HepG2 (cell line): Measurements from ENCODE around the gene F7. TPM values are rescaled to one million over a fixed set of nuclear protein-coding genes. Genes with fewer than 3 reads are reported as not detected.

Source experiments
- ATAC-seq: fragments of 200-7000 bp; cut with Tn5 transposase; 3 replicates; pipeline ENCODE4 v1.9.1; 2020; ENCODE audit warnings: mild to moderate bottlenecking, moderate library complexity
- BruUV-seq: library from RNA; stranded (reverse); fragments of 400-500 nt; replicated peaks from 2 replicates; lab custom pipeline; 2021; lab: Mats Ljungman, UMichigan
- CTCF ChIA-PET: fragments of 300-600 bp; formaldehyde crosslinking; extraction: SDS; loops from one replicate; lab custom pipeline; 2021; ENCODE audit warnings: low total read pairs, inconsistent platforms, low intra/inter-chr PET ratio; lab: Yijun Ruan, JAX
- POLR2A ChIA-PET: fragments of 350-600 bp; sonication (Branson Sonifier 250); formaldehyde crosslinking; loops from one replicate; lab custom pipeline; 2020; ENCODE audit warnings: antibody characterized with exemption, inconsistent platforms; lab: Yijun Ruan, JAX
- DNase-seq: peaks from one replicate; pipeline ENCODE4 v3.0.0-alpha.2; 2015; ENCODE audit warnings: low spot score
- FAIRE-seq: peaks from 3 replicates; lab custom pipeline; 2011; peaks lifted over from hg19 to GRCh38; lab: Jason Lieb, UNC
- H2AFZ ChIP-seq: one replicate; pipeline ENCODE4 v1.6.1; 2011; ENCODE audit warnings: low read length, inconsistent platforms
- H3K27ac ChIP-seq: fragments of 300-600 bp; 3 replicates; pipeline ENCODE4 v1.8.0; 2011; ENCODE audit warnings: mixed run types, mild to moderate bottlenecking, mixed read lengths, low read length, inconsistent platforms; ENCODE audit not compliant: insufficient read depth; ENCODE audit errors: extremely low read length
- H3K27me3 ChIP-seq, 2 experiments: fragments of 200-600 bp in 1 of 2; 2 replicates in 1 of 2; 3 replicates in 1 of 2; pipeline versions ENCODE4 v1.6.0 to v1.8.0; 2011; ENCODE audit warnings: low read length in 2 of 2, mild to moderate bottlenecking in 2 of 2, moderate library complexity in 2 of 2, inconsistent platforms in 1 of 2; ENCODE audit not compliant: insufficient read depth in 2 of 2, control insufficient read depth in 1 of 2
- H3K36me3 ChIP-seq, 2 experiments: fragments of 200-600 bp in 1 of 2; replicated peaks in 1 of 2; 2 replicates in 1 of 2; 3 replicates in 1 of 2; pipeline versions ENCODE4 v1.5.1 to v1.8.0; 2011; ENCODE audit warnings: low read length in 2 of 2, inconsistent platforms in 1 of 2; ENCODE audit not compliant: insufficient read depth in 2 of 2, control insufficient read depth in 1 of 2
- H3K4me1 ChIP-seq: 2 replicates; pipeline ENCODE4 v1.5.1; 2012; ENCODE audit warnings: low read length, inconsistent platforms; ENCODE audit not compliant: insufficient read depth
- H3K4me2 ChIP-seq: 2 replicates; pipeline ENCODE4 v1.6.0; 2011; ENCODE audit warnings: low read depth, low read length, inconsistent platforms
- H3K4me3 ChIP-seq, 3 experiments: fragments of 200-600 bp in 1 of 3; sonication (generic), shearing (Covaris generic) in 1 of 3; replicated peaks in 1 of 3; 2 replicates each; pipeline ENCODE4 v1.5.1; 2011 to 2016; ENCODE audit warnings: low read length in 3 of 3, inconsistent platforms in 2 of 3, low read depth in 2 of 3, mild to moderate bottlenecking in 2 of 3, control low read depth in 1 of 3, mixed read lengths in 1 of 3; ENCODE audit not compliant: insufficient read depth in 1 of 3
- H3K79me2 ChIP-seq: one replicate; pipeline ENCODE4 v1.6.1; 2011; ENCODE audit warnings: low read length, inconsistent platforms; ENCODE audit not compliant: insufficient read depth
- H3K9ac ChIP-seq: 2 replicates; pipeline ENCODE4 v1.6.0; 2011; ENCODE audit warnings: mild to moderate bottlenecking, low read depth, low read length, inconsistent platforms; ENCODE audit not compliant: insufficient read depth
- H3K9me3 ChIP-seq: 2 replicates; pipeline ENCODE4 v1.5.1; 2012; ENCODE audit warnings: mild to moderate bottlenecking, low read length
- H4K20me1 ChIP-seq: 2 replicates; pipeline ENCODE4 v1.6.0; 2011; ENCODE audit warnings: inconsistent platforms, mild to moderate bottlenecking, low read length, moderate library complexity; ENCODE audit not compliant: insufficient read depth
- FOXK1 ChIP-seq: sonication (generic); formaldehyde crosslinking; IDR thresholded peaks from 2 replicates; pipeline ENCODE4 v1.4.0; 2020; ENCODE audit warnings: low read depth, missing genetic modification reagents, borderline replicate concordance
- GATAD1 ChIP-seq: IDR thresholded peaks from 2 replicates; pipeline ENCODE4 v1.6.1; 2016; ENCODE audit warnings: missing genetic modification reagents, missing compliant biosample characterization
- HCFC1 ChIP-seq: fragments of 150-350 bp; IDR thresholded peaks from 2 replicates; pipeline ENCODE4 v1.6.1; 2014; ENCODE audit warnings: low read depth, low read length
- HMG20B ChIP-seq: conservative IDR thresholded peaks from 2 replicates; pipeline ENCODE4 v1.6.1; 2016; ENCODE audit warnings: missing genetic modification reagents, missing compliant biosample characterization
- JARID2 ChIP-seq: sonication (generic); formaldehyde crosslinking; IDR thresholded peaks from 2 replicates; pipeline ENCODE4 v1.8.1; 2023; ENCODE audit warnings: missing genetic modification reagents, inconsistent platforms; ENCODE audit not compliant: insufficient replicate concordance
- JUN ChIP-seq: sonication (generic); formaldehyde crosslinking; IDR thresholded peaks from 2 replicates; pipeline ENCODE4 v1.4.0; 2020; ENCODE audit warnings: mild to moderate bottlenecking, missing genetic modification reagents
- KLF6 ChIP-seq: IDR thresholded peaks from 2 replicates; pipeline ENCODE4 v1.8.0; 2016; ENCODE audit warnings: missing biosample characterization, missing genetic modification reagents
- KMT2A ChIP-seq: sonication (generic); formaldehyde crosslinking; IDR thresholded peaks from 2 replicates; pipeline ENCODE4 v1.4.0; 2020; ENCODE audit warnings: missing genetic modification reagents
- KMT2B ChIP-seq: IDR thresholded peaks from 2 replicates; pipeline ENCODE4 v1.6.1; 2016; ENCODE audit warnings: missing genetic modification reagents, missing compliant biosample characterization
- MATR3 ChIP-seq: sonication (generic); formaldehyde crosslinking; IDR thresholded peaks from 2 replicates; pipeline ENCODE4 v1.4.0; 2020; ENCODE audit warnings: missing genetic modification reagents
- NFE2 ChIP-seq: sonication (generic); formaldehyde crosslinking; IDR thresholded peaks from 2 replicates; pipeline ENCODE4 v1.4.0; 2020; ENCODE audit warnings: missing genetic modification reagents
- TRAFD1 ChIP-seq: sonication (generic); formaldehyde crosslinking; IDR thresholded peaks from 2 replicates; pipeline ENCODE4 v1.5.1; 2020; ENCODE audit warnings: missing genetic modification reagents, mild to moderate bottlenecking, borderline replicate concordance
- ZFP36L2 ChIP-seq: sonication (generic); formaldehyde crosslinking; IDR thresholded peaks from 2 replicates; pipeline ENCODE4 v1.4.0; 2020; ENCODE audit warnings: missing genetic modification reagents
- ZFY ChIP-seq: sonication (generic); formaldehyde crosslinking; IDR thresholded peaks from 2 replicates; pipeline ENCODE4 v1.4.0; 2020; ENCODE audit warnings: missing genetic modification reagents
- ZNF121 ChIP-seq: sonication (generic); formaldehyde crosslinking; IDR thresholded peaks from 2 replicates; pipeline ENCODE4 v1.5.0; 2020; ENCODE audit warnings: mild to moderate bottlenecking, missing genetic modification reagents
- ZNF136 ChIP-seq: sonication (generic); formaldehyde crosslinking; IDR thresholded peaks from 2 replicates; pipeline ENCODE4 v1.8.1; 2022; ENCODE audit warnings: low read depth, mild to moderate bottlenecking, moderate library complexity, missing genetic modification reagents
- ZNF362 ChIP-seq: sonication (generic); formaldehyde crosslinking; IDR thresholded peaks from 2 replicates; pipeline ENCODE4 v1.4.0; 2020; ENCODE audit warnings: missing genetic modification reagents, mild to moderate bottlenecking, borderline replicate concordance
- ZNF549 ChIP-seq: sonication (generic); formaldehyde crosslinking; IDR thresholded peaks from 2 replicates; pipeline ENCODE4 v1.5.0; 2020; ENCODE audit warnings: missing genetic modification reagents
- WGBS: methylation state at CpG from one replicate; pipeline ENCODE4 v1.1.6; 2017; ENCODE audit warnings: low lambda C conversion rate; 5-methylcytosine and 5-hydroxymethylcytosine counted together
- in situ Hi-C: cut with HindIII; loops from 2 replicates; pipeline ENCODE4 v1.10.0; 2017; ENCODE audit warnings: low pct_unique_long_range_greater_than_20kb; ENCODE audit not compliant: extremely low pct_ligation_motif_present
- intact Hi-C: fragments of 100-400 bp; cut with micrococcal nuclease; formaldehyde crosslinking; loops from one replicate; pipeline ENCODE4 v1.10.0; 2022; ENCODE audit not compliant: unreplicated experiment
- polyA plus RNA-seq, 8 experiments: library from polyadenylated mRNA; depleted of rRNA in 3 of 8; stranded (reverse) in 7 of 8; unstranded in 1 of 8; fragments of >200 nt; fragmentation: Illumina TruSeq in 4 of 8; extraction: Trizol in 4 of 8; gene quantifications; 2 replicates each; pipeline versions ENCODE4 v1.2.1 to v1.2.3, GENCODE V29; 2011 to 2016; ENCODE audit warnings: low read depth in 4 of 8, missing spikeins in 1 of 8, mixed read lengths in 1 of 8; ENCODE audit not compliant: insufficient read depth in 1 of 8
- total RNA-seq, 5 experiments: library from RNA; depleted of rRNA; stranded (reverse); fragments of >200 nt; fragmentation: Illumina TruSeq; extraction: Trizol; gene quantifications; 2 replicates each; pipeline ENCODE4 v1.2.3, GENCODE V29; 2016; ENCODE audit warnings: low read depth in 1 of 5
- TF ChIP-seq, protein P1 (sequence below): sonication (generic); formaldehyde crosslinking; IDR thresholded peaks from 2 replicates; pipeline ENCODE4 v1.4.0; 2020; ENCODE audit warnings: missing genetic modification reagents
- TF ChIP-seq, protein P2 (sequence below): sonication (generic); formaldehyde crosslinking; IDR thresholded peaks from 2 replicates; pipeline ENCODE4 v1.9.0; 2021; ENCODE audit warnings: missing genetic modification reagents, mild to moderate bottlenecking, borderline replicate concordance

F7 gene
- total and polyA plus RNA-seq, 2 of the 13 experiments (the other 11 are each of a cell fraction or from before 2014, with no cell fraction given): 12.6 to 26.5 TPM

GRCh38 chr13:113138792-113139551, 33.4 kb downstream of the F7 start:
- Histone ChIP-seq H3K9me3 (no peaks in the 10 kb centered on the region), H3K4me1 (peaks cover 49% of the 10 kb centered on the region), H4K20me1 (no peaks in the 10 kb centered on the region), H2AFZ (no peak overlapping the region), H3K27ac (peak overlapping the region; percentile 72), H3K27me3 (no peaks in the 10 kb centered on the region), H3K4me2 (peak overlapping the region; percentile 60), H3K36me3 (peaks cover 8 to 27% of the 10 kb centered on the region in 2 experiments; a peak in 4 of 5 replicates), H3K4me3 (peak overlapping the region in 2 of 3 experiments; percentile 5 to 29; a peak in 1 of 6 replicates), H3K9ac (0 out of 2 replicates have a peak overlapping the region, but pooled peaks have one; percentile 18), H3K79me2 (no peaks in the 10 kb centered on the region)
- intact Hi-C loops: loop anchor here (1.0 kb wide), 1 partner anchor 11 kb away; no protein-coding TSS in a partner anchor
- DNase-seq (peak; percentile 97), ATAC-seq (peak; percentile 95), FAIRE-seq (peak; percentile 72)
- no TSS peak for BruUV-seq
- in situ Hi-C loops: no loop called here
- ChIA-PET POLR2A (interaction anchor here (1.0 to 2.3 kb wide), 6 partner anchors 11 to 71 kb away, joined by 3 to 32 read pairs (median 6); partner anchors contain the start of genes CUL4A, F10 and F7), CTCF (no interaction called here)
- WGBS: 11% methylated on average over 15 of the region's 16 CpGs
- no peak for TF ChIP-seq TRAFD1 (CRISPR knock-in tag)
- no peak for TF ChIP-seq MATR3 (CRISPR knock-in tag)
- TF ChIP-seq ZNF362 (CRISPR knock-in tag): peak; percentile 62; the same call in 1 of the 2 replicates
- TF ChIP-seq ZNF549 (CRISPR knock-in tag): no peak
- TF ChIP-seq NFE2 (CRISPR knock-in tag): no peak
- no peak for TF ChIP-seq KLF6 (CRISPR knock-in tag)
- TF ChIP-seq FOXK1: peak; percentile 93
- no peak for TF ChIP-seq HCFC1
- TF ChIP-seq JARID2 (CRISPR knock-in tag): no peak
- TF ChIP-seq HMG20B (CRISPR knock-in tag): peak; percentile 78
- peak; percentile 29; the same call in 1 of the 2 replicates for TF ChIP-seq KMT2B (CRISPR knock-in tag)
- TF ChIP-seq, protein P1, sequence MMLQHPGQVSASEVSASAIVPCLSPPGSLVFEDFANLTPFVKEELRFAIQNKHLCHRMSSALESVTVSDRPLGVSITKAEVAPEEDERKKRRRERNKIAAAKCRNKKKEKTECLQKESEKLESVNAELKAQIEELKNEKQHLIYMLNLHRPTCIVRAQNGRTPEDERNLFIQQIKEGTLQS (CRISPR knock-in tag): no peak
- TF ChIP-seq GATAD1 (CRISPR knock-in tag): peak; percentile 81
- TF ChIP-seq JUN (CRISPR knock-in tag): peak; percentile 83
- TF ChIP-seq KMT2A: peak; percentile 63; the same call in 1 of the 2 replicates
- peak; percentile 50; the same call in 1 of the 2 replicates for TF ChIP-seq ZFY (CRISPR knock-in tag)
- no peak for TF ChIP-seq ZFP36L2
- TF ChIP-seq, protein P2, sequence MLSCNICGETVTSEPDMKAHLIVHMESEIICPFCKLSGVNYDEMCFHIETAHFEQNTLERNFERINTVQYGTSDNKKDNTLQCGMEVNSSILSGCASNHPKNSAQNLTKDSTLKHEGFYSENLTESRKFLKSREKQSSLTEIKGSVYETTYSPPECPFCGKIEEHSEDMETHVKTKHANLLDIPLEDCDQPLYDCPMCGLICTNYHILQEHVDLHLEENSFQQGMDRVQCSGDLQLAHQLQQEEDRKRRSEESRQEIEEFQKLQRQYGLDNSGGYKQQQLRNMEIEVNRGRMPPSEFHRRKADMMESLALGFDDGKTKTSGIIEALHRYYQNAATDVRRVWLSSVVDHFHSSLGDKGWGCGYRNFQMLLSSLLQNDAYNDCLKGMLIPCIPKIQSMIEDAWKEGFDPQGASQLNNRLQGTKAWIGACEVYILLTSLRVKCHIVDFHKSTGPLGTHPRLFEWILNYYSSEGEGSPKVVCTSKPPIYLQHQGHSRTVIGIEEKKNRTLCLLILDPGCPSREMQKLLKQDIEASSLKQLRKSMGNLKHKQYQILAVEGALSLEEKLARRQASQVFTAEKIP (CRISPR knock-in tag): no peak
- no peak for TF ChIP-seq ZNF136
- no peak for TF ChIP-seq ZNF121 (CRISPR knock-in tag)
